Astrocyte of the hippocampus (primary cell): ENCODE data around the gene PPP1R17.

Source experiments
- DNase-seq: peaks from one replicate; pipeline ENCODE4 v3.0.0; 2011; ENCODE audit warnings: low read depth, low spot score

The PPP1R17 gene

DNA sequence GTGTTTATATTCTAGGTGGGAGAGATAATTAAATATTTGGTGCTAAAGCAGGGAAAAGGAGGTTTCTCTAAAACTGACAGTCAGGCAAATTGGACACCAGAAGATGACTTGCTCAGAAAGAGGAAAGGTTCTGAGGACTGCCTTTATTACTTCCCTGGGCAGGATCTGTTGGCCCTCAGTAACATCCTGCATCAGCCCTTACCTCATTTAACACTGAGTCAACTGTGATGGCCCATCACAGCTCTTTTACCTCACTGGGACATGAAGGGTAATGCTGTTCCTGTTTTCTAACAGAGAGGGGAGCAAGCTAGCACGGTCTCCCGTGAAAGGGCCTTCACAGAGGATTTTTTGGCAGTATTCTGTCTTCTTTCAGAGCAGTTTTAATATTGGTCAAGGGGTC is 12.0 kb downstream of the PPP1R17 start:
- DNase-seq: no peak

- no peak for DNase-seq
Measured at GRCh38 chr7:31702354-31702753, 15.3 kb downstream of the PPP1R17 start.

- DNase-seq: no peak
Measured at GRCh38 chr7:31705377-31705776, 18.4 kb downstream of the PPP1R17 start.

- DNase-seq: no peak
Measured at GRCh38 chr7:31707089-31707488, 20.1 kb downstream of the PPP1R17 start.

GRCh38 chr7:31710171-31710570 is 23.2 kb downstream of the PPP1R17 start:
- DNase-seq: peak; percentile 4

GRCh38 chr7:31716355-31716754 is 29.3 kb downstream of the PPP1R17 start:
- DNase-seq: no peak

- no peak for DNase-seq
Measured at GRCh38 chr7:31720366-31720765, 33.4 kb downstream of the PPP1R17 start.

- DNase-seq: peak; percentile 51
Measured at GRCh38 chr7:31724696-31725095, 37.7 kb downstream of the PPP1R17 start.

- no peak for DNase-seq
Measured at GRCh38 chr7:31729195-31729804, 42.3 kb downstream of the PPP1R17 start.

- peak; percentile 23 for DNase-seq
Measured at GRCh38 chr7:31734456-31734855, 47.4 kb downstream of the PPP1R17 start.

DNA sequence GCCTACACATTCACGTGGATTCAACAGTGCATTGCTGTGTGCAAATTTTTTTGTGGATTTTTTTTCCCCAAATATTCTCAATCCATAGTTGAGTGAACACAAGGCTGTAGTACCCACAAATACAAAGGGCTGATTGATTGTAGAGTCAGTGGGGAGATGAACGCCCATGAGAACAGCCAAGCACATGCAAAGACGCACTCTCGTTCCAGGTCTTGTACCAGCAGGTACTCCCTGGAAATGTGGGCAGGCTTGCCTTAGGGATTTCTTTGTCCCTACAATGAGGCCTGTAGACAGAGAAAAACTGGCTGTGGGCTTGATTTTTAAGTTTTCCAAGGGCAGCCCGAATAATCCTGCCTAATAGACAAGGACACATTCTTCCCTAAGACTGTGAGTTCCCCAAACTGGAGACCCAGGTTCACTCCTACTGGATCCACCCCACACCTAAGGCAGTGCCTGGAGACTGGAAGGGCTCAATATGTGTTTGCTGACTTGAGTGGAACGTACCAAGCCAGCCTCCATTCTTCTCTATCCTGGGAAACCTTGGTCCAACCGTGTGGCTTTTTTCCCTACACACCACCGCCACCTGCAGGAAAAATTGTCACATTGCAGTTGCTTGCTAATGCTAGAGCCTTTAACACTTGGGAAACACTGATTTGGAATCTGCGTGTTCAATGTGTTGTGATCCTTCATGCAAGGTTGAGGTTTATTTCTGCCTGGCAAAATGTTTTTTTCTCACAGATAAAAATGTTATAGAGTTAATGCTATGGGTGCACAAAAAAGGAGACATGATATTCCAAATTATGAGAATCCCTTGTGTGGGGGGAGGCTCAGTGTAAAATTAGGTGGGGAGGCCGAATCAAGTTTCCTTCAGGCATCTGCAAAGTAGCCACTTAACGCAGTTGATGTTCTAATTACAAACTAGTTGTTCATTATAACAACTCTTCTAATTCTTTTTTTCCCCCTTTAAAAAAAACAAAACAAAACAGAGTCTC is 49.3 kb downstream of the PPP1R17 start:
- peak; percentile 86 for DNase-seq

GRCh38 chr7:31741852-31742251 is 54.8 kb downstream of the PPP1R17 start:
- DNase-seq: peak; percentile 63

DNA sequence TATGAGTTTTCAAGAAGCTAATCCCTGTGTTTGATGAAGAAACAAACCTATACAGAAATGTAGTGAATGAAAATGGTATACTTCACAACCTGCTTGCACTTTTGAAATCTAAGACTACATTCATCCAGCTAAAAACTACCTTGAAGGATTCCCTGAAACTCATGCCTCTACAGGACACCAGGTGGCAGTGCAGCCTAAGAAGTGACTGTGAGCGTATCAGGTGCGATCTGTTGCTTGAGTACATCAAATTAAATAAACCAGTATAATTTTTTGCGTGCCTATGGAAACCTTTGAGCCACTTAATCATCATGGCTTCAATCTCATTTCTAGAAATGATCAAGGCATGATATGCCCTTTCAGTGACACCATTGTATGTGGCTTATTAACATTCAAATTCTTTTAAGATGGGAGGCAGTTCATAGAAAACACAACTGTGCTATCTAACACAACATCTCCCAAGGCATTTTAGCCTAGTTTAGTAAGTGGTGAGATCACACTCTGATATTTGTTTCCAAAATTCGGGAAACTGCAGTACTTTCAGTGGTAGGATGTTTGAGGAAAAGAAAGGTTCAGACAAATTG is 57.4 kb downstream of the PPP1R17 start:
- DNase-seq: peak; percentile 88

- DNase-seq: no peak
Measured at GRCh38 chr7:31747553-31747952, 60.5 kb downstream of the PPP1R17 start.

GRCh38 chr7:31748084-31748483 is 61.1 kb downstream of the PPP1R17 start:
- DNase-seq: no peak

DNA sequence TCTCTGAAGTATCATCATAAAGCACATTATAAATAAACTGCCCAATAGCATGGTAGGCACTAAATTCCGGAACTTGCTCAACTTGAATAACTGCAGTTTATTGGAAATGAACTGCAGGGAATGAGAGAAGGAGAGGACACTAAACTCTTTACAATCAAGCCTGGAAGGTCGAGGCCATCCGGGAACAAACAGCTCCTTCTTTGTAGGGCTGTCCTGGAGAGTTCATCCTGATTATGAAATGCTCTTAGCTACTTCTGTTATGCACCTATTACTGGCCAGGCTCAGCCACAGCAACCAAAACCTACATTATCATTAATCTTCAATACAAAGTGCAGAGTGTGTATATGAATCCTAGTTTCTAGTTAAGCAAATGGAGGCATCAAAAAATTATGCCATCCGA is 64.7 kb downstream of the PPP1R17 start:
- DNase-seq: no peak
